Epithelial cell of esophagus (primary cell): ENCODE results near the gene COL6A1.

Experiments
- DNase-seq: peaks from one replicate; pipeline ENCODE4 v3.0.0; 2010; ENCODE audit warnings: low read depth
- H3K4me3 ChIP-seq: 2 replicates; pipeline ENCODE4 v1.5.1; 2011; ENCODE audit warnings: mild to moderate bottlenecking, low read length, control low read depth
- TF ChIP-seq, protein P1 (sequence below): IDR thresholded peaks from 2 replicates; pipeline ENCODE4 v1.5.1; 2011; ENCODE audit warnings: low read depth, mild to moderate bottlenecking, low read length, control low read depth, inconsistent platforms; ENCODE audit not compliant: insufficient read depth; ENCODE audit errors: missing control alignments

The COL6A1 gene

DNA sequence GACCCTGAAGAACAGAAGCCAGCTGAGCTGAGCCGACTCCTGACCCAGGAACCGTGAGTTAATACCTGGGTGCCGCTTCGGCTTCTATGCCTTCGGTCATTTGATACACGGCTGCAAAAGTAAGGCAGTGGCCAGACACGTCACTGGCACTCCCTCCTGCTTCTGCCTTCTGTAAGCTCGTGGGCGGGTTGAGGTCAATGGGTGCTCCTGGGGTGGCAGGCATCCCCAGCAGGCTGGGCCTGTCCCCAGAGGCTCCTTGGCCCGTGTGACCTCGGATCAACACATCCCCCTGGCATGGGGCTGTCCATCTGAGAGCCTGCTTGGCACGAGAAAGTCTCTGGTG, 35.7 kb upstream of the COL6A1 start:
- DNase-seq, result no peak
- H3K4me3 ChIP-seq, result no peak overlapping the region
- TF ChIP-seq, protein P1, sequence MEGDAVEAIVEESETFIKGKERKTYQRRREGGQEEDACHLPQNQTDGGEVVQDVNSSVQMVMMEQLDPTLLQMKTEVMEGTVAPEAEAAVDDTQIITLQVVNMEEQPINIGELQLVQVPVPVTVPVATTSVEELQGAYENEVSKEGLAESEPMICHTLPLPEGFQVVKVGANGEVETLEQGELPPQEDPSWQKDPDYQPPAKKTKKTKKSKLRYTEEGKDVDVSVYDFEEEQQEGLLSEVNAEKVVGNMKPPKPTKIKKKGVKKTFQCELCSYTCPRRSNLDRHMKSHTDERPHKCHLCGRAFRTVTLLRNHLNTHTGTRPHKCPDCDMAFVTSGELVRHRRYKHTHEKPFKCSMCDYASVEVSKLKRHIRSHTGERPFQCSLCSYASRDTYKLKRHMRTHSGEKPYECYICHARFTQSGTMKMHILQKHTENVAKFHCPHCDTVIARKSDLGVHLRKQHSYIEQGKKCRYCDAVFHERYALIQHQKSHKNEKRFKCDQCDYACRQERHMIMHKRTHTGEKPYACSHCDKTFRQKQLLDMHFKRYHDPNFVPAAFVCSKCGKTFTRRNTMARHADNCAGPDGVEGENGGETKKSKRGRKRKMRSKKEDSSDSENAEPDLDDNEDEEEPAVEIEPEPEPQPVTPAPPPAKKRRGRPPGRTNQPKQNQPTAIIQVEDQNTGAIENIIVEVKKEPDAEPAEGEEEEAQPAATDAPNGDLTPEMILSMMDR, result no peak

DNA sequence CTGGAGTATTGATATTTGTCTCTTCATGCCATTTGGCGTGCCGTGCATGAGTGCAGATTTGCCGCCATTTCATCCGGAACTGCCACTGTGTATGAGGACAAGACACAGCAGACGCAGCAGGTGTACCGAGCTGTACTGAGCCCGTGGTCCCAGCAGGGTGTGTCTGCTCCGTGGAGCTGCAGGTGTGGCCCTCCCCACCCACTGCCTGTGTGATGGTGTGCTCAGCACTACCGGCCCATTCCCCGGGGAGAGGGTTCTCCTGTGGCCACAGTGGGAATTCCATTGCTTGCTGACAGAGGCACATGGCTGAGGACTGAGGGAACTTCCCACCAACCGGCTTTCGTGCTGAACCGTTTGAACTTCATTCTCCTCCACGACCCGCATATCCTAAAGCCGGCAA, 34.3 kb upstream of the COL6A1 start:
- DNase-seq, result no peak
- no peak overlapping the region for H3K4me3 ChIP-seq
- TF ChIP-seq, protein P1, result no peak

GRCh38 chr21:45947716-45948255, 33.8 kb upstream of the COL6A1 start:
- DNase-seq, result no peak
- H3K4me3 ChIP-seq, result no peak overlapping the region
- TF ChIP-seq, protein P1, result no peak

DNA sequence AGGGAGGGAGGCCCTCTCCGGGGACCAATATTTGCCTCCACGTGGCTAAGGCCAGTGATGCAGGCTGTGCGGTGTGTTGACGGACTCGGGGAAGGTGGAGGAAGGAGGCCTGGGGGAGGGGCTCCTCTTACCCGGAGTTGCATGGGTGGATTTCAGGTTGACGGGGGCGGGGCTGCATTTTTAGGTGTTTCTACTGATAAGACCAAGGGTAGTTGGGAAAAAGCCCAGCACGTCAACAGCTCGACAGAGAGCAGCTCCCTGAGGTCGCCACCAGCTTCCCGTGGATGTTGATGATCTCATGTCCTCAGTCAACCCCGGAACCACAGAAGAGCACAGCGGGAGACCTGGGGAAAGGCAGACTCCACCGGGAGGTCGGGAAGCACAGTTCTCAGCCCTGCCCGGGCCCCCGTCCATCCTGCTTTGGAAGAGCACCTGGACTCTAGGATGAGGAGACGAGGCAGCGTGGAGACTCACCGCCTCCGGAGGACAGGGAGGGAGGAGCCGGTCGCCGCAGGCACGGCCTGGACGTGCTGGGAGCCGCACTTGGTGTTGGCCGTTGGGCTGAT, 32.9 kb upstream of the COL6A1 start:
- TF ChIP-seq, protein P1, result no peak
- H3K4me3 ChIP-seq, result no peak overlapping the region
- DNase-seq, result no peak

DNA sequence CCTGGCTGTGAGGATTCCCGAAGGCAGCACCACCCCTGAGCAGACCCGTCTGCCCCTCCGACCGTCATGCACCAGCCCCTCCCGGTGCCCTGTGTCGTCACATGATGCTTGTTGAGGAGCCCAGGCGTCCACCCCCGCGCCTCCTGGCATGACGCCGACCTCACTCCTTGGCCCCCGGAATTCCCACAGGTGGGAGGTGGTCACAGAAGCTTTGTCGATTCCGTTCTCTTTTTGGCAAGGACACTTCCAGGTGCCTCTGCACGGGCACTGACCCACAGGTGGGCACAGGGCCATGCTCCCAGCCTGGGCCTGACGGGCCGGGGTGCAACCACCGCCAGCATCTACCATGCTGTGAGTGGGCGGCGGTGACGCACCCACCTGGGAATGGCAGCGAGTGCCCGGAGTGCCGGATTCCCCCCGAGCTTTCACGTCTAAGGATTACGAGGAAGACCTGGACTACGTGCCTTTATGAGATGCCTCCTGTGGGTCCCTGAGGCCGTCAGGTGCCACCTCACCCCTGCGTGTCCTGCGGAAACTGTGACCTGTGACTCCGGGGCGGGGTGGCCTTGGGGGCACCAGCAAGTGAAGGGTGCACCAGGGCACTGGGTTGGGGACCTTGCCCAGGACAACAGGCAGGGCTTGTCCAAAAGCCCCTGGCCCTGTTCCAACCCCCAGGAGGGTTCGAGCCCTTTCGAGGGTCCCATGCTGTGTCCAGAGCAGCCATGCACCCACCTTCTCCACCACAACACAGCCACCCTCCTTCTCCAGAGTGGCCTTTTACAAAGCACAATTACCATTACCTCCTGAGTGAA, 31.4 kb upstream of the COL6A1 start:
- DNase-seq, result no peak
- TF ChIP-seq, protein P1, result no peak
- no peak overlapping the region for H3K4me3 ChIP-seq

DNA sequence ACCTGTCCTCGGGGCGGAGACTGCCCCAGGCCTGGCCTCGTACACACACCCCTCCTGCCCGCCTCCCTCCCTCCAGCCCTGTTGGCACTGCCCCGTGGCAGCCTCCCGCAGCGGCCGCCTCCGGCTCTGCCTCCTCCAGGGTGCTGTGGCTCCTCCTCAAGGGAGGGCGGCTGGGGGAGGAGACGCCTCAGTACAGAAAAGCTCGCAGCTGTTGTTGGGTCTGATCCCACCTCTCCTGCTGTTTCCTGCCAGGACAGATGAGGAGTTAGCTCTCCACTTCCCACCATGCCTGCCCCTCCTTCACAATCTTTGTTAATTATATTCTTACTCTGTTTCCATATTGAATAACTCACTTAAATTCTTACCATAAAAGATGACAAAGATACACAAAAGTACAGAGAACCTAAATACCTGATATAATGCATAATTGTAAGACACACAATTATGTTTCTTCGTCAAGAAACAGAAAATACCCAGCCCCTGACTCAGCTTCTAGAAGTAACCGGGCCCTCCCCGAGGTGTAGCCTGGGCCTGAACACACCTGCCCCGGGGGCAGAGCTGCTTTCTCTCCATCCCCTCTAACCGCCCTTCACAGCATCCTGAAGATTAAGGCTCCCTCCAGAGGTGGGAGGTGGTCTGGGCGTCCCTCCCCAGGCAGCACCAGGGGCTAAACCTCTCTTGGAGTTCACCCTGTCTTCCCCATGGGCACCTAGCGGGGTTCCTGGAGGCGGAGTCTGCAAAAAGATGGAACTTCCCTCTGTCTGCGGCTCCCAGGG, 30.6 kb upstream of the COL6A1 start:
- DNase-seq, result no peak
- TF ChIP-seq, protein P1, result no peak
- no peak overlapping the region for H3K4me3 ChIP-seq
